ENCODE measurements around the gene ANKRD49.

DNA sequence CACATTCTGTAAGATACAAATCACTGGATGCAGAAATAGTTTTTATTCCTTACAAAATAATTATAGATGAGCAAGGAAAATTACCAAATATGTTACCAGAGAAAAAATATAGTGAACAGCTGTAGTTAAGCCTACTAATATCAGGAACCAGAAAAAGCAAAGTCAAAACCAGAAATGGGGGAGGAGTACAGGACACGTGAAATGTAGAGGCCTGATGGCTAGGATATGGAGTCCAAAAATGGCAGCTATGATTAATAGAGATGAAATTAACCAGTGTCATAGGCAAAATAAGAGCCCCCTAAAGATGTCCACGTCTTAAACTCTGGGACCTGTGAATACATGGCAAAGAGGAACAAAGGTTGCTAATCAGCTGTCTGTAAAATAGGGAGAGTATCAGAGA is 34.2 kb upstream of the ANKRD49 start:
- TF ChIP-seq POLR2A (IDR thresholded peaks at IDR 0.05), result no peak
- TF ChIP-seq, protein P1, sequence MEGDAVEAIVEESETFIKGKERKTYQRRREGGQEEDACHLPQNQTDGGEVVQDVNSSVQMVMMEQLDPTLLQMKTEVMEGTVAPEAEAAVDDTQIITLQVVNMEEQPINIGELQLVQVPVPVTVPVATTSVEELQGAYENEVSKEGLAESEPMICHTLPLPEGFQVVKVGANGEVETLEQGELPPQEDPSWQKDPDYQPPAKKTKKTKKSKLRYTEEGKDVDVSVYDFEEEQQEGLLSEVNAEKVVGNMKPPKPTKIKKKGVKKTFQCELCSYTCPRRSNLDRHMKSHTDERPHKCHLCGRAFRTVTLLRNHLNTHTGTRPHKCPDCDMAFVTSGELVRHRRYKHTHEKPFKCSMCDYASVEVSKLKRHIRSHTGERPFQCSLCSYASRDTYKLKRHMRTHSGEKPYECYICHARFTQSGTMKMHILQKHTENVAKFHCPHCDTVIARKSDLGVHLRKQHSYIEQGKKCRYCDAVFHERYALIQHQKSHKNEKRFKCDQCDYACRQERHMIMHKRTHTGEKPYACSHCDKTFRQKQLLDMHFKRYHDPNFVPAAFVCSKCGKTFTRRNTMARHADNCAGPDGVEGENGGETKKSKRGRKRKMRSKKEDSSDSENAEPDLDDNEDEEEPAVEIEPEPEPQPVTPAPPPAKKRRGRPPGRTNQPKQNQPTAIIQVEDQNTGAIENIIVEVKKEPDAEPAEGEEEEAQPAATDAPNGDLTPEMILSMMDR (IDR thresholded peaks at IDR 0.05), result no peak
